Measurements from ENCODE around the gene CDC26. TPM values are rescaled to one million over a fixed set of nuclear protein-coding genes. Genes with fewer than 3 reads are reported as not detected.

The CDC26 gene
- polyA plus RNA-seq, 1 donor, result 39.7 TPM

- peak overlapping the region; percentile 95 for H3K27ac ChIP-seq (ENCODE audit: low read length)
- WGBS (ENCODE audit: insufficient coverage, low lambda C conversion rate), result no CpG with 5 or more reads among the region's 5 CpGs
- H3K27me3 ChIP-seq (ENCODE audit: control insufficient read depth, insufficient read depth, low read length), result no peaks in the 10 kb centered on the region
- peak overlapping the region; percentile 85 for H3K4me3 ChIP-seq (ENCODE audit: low read length)
- peaks cover 3% of the 10 kb centered on the region for H3K36me3 ChIP-seq (ENCODE audit: control insufficient read depth, insufficient read depth, low read length)
- DNase-seq, result peak; percentile 64 to 88
- no peaks in the 10 kb centered on the region for H3K9me3 ChIP-seq (ENCODE audit: control insufficient read depth, low read depth, low read length)
- H3K4me1 ChIP-seq (ENCODE audit: control insufficient read depth, insufficient read depth, low read length), result peaks cover 11% of the 10 kb centered on the region
Observed at GRCh38 chr9:113222482-113222841, 52.9 kb downstream of the CDC26 start.

- peak; percentile 38 to 79 for DNase-seq
- no peaks in the 10 kb centered on the region for H3K27me3 ChIP-seq (ENCODE audit: control insufficient read depth, insufficient read depth, low read length)
- no peaks in the 10 kb centered on the region for H3K9me3 ChIP-seq (ENCODE audit: control insufficient read depth, low read depth, low read length)
- peak overlapping the region; percentile 95 for H3K27ac ChIP-seq (ENCODE audit: low read length)
- H3K4me1 ChIP-seq (ENCODE audit: control insufficient read depth, insufficient read depth, low read length), result peaks cover 11% of the 10 kb centered on the region
- H3K36me3 ChIP-seq (ENCODE audit: control insufficient read depth, insufficient read depth, low read length), result peaks cover 3% of the 10 kb centered on the region
- WGBS (ENCODE audit: insufficient coverage, low lambda C conversion rate), result no CpG with 5 or more reads among the region's 20 CpGs
- H3K4me3 ChIP-seq (ENCODE audit: low read length), result peak overlapping the region; percentile 85
Observed at GRCh38 chr9:113221800-113222481, 53.4 kb downstream of the CDC26 start.

GRCh38 chr9:113221003-113221799, 54.2 kb downstream of the CDC26 start, which contains the start of the genes FKBP15 and SLC31A1:
TSS of gene FKBP15 (minus strand) at chr9:113221277. CDS start at chr9:113221243, 34 bp downstream.
TSS of gene SLC31A1 (plus strand) at chr9:113221544. CDS start at chr9:113256149, 34,605 bp downstream.
- Histone ChIP-seq H3K9me3 (ENCODE audit: control insufficient read depth, low read depth, low read length) (no peaks in the 10 kb centered on the region), H3K27ac (ENCODE audit: low read length) (peak within 1 kb of the TSS; percentile 95), H3K4me1 (ENCODE audit: control insufficient read depth, insufficient read depth, low read length) (peaks cover 11% of the 10 kb centered on the region), H3K4me3 (ENCODE audit: low read length) (peak within 1 kb of the TSS; percentile 85), H3K27me3 (ENCODE audit: control insufficient read depth, insufficient read depth, low read length) (no peaks in the 10 kb centered on the region), H3K36me3 (ENCODE audit: control insufficient read depth, insufficient read depth, low read length) (peaks cover 3% of the 10 kb centered on the region)
- DNase-seq, result peak; percentile 99 to 100
- 0% methylated on average over 2 of the region's 65 CpGs for WGBS (ENCODE audit: insufficient coverage, low lambda C conversion rate)

- Histone ChIP-seq H3K4me1 (ENCODE audit: control insufficient read depth, insufficient read depth, low read length) (peaks cover 11% of the 10 kb centered on the region), H3K4me3 (ENCODE audit: low read length) (peak overlapping the region; percentile 85), H3K27me3 (ENCODE audit: control insufficient read depth, insufficient read depth, low read length) (no peaks in the 10 kb centered on the region), H3K9me3 (ENCODE audit: control insufficient read depth, low read depth, low read length) (no peaks in the 10 kb centered on the region), H3K27ac (ENCODE audit: low read length) (peak overlapping the region; percentile 70), H3K36me3 (ENCODE audit: control insufficient read depth, insufficient read depth, low read length) (peaks cover 3% of the 10 kb centered on the region)
- no peak for DNase-seq
- 0% methylated on average over 1 of the region's 11 CpGs for WGBS (ENCODE audit: insufficient coverage, low lambda C conversion rate)
Observed at GRCh38 chr9:113220467-113221002, 54.8 kb downstream of the CDC26 start.

GRCh38 chr9:113219969-113220368, 55.4 kb downstream of the CDC26 start:
- DNase-seq, result no peak
- WGBS (ENCODE audit: insufficient coverage, low lambda C conversion rate), result 60% methylated on average over 1 of the region's 1 CpG
- Histone ChIP-seq H3K9me3 (ENCODE audit: control insufficient read depth, low read depth, low read length) (no peaks in the 10 kb centered on the region), H3K36me3 (ENCODE audit: control insufficient read depth, insufficient read depth, low read length) (peaks cover 3% of the 10 kb centered on the region), H3K4me3 (ENCODE audit: low read length) (peak overlapping the region; percentile 85), H3K27ac (ENCODE audit: low read length) (peak overlapping the region; percentile 1), H3K4me1 (ENCODE audit: control insufficient read depth, insufficient read depth, low read length) (peaks cover 11% of the 10 kb centered on the region), H3K27me3 (ENCODE audit: control insufficient read depth, insufficient read depth, low read length) (no peaks in the 10 kb centered on the region)

GRCh38 chr9:113219186-113219936, 56.0 kb downstream of the CDC26 start:
- Histone ChIP-seq H3K36me3 (ENCODE audit: control insufficient read depth, insufficient read depth, low read length) (no peaks in the 10 kb centered on the region), H3K9me3 (ENCODE audit: control insufficient read depth, low read depth, low read length) (no peaks in the 10 kb centered on the region), H3K4me3 (ENCODE audit: low read length) (no peak overlapping the region), H3K4me1 (ENCODE audit: control insufficient read depth, insufficient read depth, low read length) (peaks cover 11% of the 10 kb centered on the region), H3K27ac (ENCODE audit: low read length) (no peak overlapping the region), H3K27me3 (ENCODE audit: control insufficient read depth, insufficient read depth, low read length) (no peaks in the 10 kb centered on the region)
- WGBS (ENCODE audit: insufficient coverage, low lambda C conversion rate), result 92% methylated on average over 3 of the region's 3 CpGs
- DNase-seq, result no peak

Other genes with a start within 250 kb of the CDC26 start
- 3.3 TPM for gene ZFP37, start 218.8 kb downstream of the CDC26 start, polyA plus RNA-seq
- 11.4 TPM for gene SLC31A2, start 124.6 kb downstream of the CDC26 start, polyA plus RNA-seq
- gene FKBP15, start 54.3 kb downstream of the CDC26 start, polyA plus RNA-seq, result 23.1 TPM
- 32.2 TPM for gene SLC31A1, start 54.0 kb downstream of the CDC26 start, polyA plus RNA-seq
- gene PRPF4, start 86 bp upstream of the CDC26 start, polyA plus RNA-seq, result 22.8 TPM
- gene RNF183, start 27.8 kb upstream of the CDC26 start, polyA plus RNA-seq, result 0.91 TPM
- 2.8 TPM for gene WDR31, start 64.7 kb upstream of the CDC26 start, polyA plus RNA-seq
- gene BSPRY, start 74.0 kb upstream of the CDC26 start, polyA plus RNA-seq, result 9.5 TPM
- 155 TPM for gene HDHD3, start 101.4 kb upstream of the CDC26 start, polyA plus RNA-seq
- 48.8 TPM for gene ALAD, start 125.7 kb upstream of the CDC26 start, polyA plus RNA-seq
- gene POLE3, start 135.1 kb upstream of the CDC26 start, polyA plus RNA-seq, result 48.0 TPM
- gene C9orf43, start 135.2 kb upstream of the CDC26 start, polyA plus RNA-seq, result 0.84 TPM
- gene RGS3, start 188.2 kb upstream of the CDC26 start, polyA plus RNA-seq, result 33.0 TPM

All from large intestine (tissue), 3 donors.